GM21825 (cell line): ENCODE results near the gene MED29.

Experiments used
- ATAC-seq: cut with Tn5 transposase; IDR thresholded peaks from one replicate; pipeline ENCODE4 v1.9.1; 2021; ENCODE audit warnings: mild to moderate bottlenecking, moderate library complexity; ENCODE audit not compliant: unreplicated experiment

The MED29 gene

DNA sequence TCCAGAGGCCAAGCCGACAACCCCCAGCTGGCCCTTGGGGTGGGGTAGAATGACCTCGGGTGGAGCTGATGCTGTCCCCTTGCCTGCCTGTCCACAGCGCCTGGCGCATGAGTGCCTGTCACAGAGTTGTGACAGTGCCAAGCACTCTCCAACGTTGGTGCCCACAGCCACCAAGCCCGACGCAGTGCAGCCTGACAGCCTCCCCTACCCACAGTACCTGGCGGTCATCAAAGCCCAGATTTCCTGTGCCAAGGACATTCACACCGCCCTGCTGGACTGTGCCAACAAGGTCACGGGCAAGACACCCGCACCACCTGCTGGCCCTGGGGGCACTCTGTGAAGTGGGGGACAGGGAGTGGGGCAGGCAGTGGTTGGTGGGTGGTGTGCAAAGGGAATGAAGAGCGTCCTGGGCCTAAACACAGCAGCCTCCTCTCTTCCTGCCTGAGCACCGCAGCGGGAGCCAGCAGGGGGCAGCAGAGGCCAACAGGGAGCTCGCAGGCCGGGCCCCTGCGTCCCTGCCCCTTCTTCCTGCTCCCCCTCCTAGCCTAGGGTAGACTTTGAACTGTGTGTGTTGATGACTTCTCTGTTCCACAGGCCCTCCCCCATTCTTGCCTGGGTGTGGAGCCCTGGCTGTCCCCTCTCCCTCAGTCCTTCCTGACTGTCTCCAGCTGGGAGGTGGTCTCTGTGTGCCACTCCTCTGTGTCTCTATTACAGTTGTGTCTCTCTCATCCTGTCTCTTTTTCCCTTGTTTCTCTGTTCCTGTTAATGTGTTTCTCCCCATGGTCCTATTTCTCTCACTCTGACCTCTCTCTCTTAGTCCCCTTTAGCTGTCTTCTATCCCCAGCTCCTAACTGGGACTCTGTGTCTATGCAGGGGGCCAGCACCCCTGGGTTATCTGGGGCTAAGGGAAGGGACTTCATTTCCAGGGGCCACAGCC is 6.5 kb downstream of the MED29 start:
- no peak for ATAC-seq

- ATAC-seq = no peak
These were observed 7.2 kb downstream of the MED29 start for GRCh38 chr19:39398297-39398864.

GRCh38 chr19:39399668-39400050 is 8.5 kb downstream of the MED29 start:
- no peak for ATAC-seq

GRCh38 chr19:39400061-39400460 is 8.9 kb downstream of the MED29 start:
- ATAC-seq = no peak

DNA sequence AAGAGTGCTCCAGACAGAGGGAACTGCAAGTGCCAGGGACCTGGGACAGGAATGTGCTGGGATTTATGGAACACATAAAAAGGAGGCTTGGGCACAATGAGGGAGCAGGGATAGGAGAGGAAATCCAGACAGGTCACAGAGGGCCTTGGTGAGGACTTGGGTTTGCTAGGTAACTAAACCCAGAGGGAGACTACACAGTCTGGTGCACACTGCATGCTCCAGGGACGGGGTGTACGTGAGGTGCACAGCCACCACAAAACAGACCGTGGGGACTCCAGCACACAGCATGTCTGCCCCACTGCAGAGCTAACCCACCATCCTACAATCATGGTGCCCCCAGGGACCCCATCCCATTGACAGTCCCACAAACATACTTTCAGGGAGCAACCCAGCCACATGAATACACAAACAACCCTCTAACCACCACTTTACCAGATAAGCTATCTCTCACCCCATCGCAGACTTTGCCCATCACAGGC is 9.9 kb downstream of the MED29 start:
- no peak for ATAC-seq

- ATAC-seq = no peak
These were observed 10.6 kb downstream of the MED29 start for GRCh38 chr19:39401549-39402345.

GRCh38 chr19:39402346-39403300 is 11.4 kb downstream of the MED29 start:
- ATAC-seq = peak; percentile 22

GRCh38 chr19:39403331-39404312 is 12.4 kb downstream of the MED29 start:
- peak; percentile 27 for ATAC-seq

DNA sequence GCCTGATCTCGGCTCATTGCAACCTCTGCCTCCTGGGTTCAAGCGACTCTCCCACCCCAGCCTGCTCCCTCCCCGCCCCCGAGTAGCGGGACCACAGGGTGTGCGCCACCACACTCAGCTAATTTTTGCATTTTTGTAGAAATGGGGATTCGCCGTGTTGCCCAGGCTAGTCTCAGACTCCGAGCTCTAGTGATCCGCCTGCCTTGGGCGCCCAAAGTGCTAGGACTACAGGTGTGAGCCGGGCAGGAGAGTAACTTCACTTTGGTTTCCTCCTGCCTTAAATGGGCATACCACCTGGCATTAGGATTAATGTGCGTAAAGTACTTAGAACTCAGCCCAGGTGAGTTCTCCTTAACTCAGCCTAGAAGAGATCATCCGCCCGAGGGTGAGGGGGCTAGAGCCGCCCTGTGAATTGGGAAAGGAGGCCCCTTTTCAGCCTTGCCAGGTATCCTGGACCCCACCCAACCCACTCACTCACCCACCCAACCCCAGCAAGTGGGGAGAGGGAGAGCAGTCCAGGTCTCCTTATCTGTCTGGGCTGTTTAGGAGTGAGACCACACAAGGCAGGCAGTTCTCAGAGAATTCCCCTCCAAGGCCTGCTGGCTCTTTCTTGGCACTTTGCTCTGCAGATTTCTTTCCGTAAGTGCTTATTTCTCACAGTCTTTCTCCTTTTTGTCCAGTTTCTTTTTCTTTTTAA is 14.2 kb downstream of the MED29 start:
- ATAC-seq = no peak

DNA sequence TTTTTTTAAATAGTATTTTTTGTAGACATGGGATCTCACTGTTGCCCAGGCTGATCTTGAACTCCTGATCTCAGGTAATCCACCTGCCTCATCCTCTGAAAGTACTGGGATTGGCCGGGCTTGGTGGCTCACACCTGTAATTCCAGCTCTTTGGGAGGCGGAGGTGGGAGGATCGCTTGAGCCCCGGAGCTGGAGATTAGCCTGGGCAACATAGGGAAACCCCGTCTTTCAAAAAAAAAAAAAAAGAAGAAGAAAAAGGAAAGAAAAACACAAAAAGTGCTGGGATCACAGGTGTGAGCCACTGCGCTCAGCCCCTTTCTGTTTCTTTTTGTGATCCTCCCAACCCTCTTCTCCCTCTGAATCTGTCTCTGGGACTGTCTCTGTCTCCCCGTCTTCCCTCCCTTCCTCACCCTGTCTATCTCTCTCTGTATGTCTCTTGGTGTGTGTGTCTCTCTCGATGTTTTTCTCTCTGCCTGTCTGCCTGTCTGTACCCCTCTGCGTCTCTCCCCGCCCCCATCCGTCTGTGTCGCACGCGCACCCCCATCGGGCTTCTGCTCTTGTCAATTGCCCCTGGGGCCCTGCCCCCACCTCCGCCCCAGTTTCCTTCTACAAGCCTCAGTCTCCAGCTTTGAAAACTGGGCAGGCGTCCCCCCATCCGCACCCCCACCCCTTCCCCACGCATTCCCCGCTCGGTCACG is 14.9 kb downstream of the MED29 start:
- no peak for ATAC-seq

- peak; percentile 10 for ATAC-seq
These were observed 15.7 kb downstream of the MED29 start, which contains the start of gene ZFP36 for GRCh38 chr19:39406656-39407409. Gene ZFP36, plus strand, starts transcription at chr19:39406847. Its CDS starts 58 bp downstream, at chr19:39406905.

DNA sequence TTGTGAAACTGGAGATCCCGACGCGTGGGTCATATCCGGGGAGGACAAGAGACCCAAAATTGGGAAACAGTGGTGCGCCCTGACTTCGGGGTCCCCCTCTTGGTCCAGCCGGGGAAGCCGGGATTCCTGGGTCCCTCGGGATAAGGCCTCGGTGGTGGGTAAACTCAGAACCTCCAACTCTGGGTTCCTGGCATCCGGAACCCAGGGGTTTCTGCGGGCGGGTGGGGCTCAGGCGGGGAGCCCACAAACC is 16.2 kb downstream of the MED29 start:
- ATAC-seq = no peak

- ATAC-seq = no peak
These were observed 16.6 kb downstream of the MED29 start for GRCh38 chr19:39407660-39408391.

DNA sequence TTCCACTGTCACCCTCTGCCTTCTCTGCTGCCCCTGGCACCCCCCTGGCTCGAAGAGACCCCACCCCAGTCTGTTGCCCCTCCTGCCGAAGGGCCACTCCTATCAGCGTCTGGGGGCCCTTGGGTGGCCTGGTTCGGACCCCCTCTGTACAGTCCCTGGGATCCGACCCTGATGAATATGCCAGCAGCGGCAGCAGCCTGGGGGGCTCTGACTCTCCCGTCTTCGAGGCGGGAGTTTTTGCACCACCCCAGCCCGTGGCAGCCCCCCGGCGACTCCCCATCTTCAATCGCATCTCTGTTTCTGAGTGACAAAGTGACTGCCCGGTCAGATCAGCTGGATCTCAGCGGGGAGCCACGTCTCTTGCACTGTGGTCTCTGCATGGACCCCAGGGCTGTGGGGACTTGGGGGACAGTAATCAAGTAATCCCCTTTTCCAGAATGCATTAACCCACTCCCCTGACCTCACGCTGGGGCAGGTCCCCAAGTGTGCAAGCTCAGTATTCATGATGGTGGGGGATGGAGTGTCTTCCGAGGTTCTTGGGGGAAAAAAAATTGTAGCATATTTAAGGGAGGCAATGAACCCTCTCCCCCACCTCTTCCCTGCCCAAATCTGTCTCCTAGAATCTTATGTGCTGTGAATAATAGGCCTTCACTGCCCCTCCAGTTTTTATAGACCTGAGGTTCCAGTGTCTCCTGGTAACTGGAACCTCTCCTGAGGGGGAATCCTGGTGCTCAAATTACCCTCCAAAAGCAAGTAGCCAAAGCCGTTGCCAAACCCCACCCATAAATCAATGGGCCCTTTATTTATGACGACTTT is 17.4 kb downstream of the MED29 start:
- no peak for ATAC-seq

DNA sequence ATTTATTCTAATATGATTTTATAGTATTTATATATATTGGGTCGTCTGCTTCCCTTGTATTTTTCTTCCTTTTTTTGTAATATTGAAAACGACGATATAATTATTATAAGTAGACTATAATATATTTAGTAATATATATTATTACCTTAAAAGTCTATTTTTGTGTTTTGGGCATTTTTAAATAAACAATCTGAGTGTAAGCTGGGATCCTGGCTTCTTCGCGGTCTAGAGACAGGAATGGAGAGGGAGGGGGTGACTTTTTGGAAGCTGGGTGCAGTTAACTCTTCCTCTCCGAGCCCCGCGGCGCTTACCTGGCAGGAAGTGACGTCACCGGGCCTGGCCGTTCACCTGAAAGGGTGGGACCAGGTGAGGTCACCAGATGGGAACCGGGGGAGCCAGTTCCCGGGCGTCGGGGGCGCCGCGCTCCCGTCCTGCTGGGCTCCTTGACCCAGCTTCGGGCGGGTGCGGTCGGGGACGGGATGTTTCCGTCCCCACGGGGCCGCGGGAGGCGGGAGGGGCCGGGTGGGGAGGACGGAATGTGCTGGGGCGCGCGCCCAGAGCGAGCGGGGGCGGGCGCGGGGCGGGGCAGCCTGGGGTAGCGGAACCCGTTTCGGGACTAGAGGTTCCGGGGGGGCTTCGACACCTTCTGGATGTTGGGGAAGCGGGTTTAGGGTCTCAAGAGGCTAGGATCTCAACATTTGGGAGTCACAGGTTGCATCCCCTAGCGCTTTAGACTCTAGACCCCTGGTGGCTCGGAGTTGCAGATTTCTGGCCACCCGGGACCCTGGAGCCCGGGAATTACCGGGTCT is 18.2 kb downstream of the MED29 start:
- no peak for ATAC-seq
